ENCODE measurements around the gene CNTNAP2.

CNTNAP2 gene

DNA sequence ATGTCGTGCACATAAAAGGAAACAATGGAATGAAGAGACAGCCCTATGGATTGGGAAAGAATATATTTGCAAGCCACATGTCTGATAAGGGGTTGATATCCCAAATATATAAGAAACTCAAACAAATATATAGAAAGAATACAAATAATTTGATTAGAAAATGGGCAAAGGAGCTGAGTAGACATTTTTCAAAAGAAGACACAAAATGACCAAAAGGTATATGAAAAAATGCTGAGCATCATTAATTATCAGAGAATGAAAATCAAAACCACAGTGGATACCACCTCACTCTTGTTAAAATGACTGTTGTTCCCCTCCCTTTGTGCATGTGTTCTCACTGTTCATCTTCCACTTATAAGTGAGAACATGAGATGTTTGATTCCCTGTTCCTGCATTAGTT, 175.3 kb downstream of the CNTNAP2 start:
- no peak for DNase-seq (ENCODE audit: low spot score)

DNA sequence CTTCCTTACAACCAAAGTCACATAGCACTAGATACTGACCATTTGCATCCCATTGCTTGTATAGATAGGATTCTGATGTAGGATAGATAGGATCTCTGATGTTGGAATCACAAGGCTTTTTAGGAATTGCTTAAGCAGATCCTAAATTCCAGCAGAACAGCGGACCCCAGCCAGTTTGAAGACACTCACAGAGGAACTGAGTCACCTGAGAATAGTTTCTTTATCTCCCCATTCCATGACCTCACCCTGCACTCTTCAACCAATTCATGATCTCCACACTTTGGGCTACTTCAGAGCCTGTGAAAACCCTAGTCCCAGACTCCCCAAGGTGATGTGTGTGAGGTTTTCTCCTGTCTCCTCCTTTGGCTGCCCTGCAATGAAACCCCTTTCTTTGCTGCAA, 179.4 kb downstream of the CNTNAP2 start:
- no peak for DNase-seq (ENCODE audit: low spot score)

DNA sequence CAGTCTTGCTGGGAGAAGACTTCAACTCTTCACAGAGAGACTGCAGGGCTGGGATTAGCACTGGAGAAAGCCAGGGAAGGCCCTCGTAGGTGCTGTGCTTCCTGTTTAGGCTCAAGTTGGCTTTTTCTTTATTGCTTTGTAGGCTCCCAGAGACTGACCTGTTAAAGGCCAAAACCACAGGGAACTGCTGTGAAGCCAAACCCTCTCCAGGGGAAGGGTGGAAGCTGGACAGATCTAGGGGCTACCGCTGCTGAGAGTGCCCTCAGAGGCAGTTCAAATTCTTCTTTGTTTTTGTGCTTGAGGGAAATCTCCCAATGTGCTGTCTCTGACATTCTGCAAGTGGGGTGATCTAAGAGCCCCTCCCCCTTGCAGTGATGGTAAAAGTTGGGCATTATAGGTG, 198.4 kb downstream of the CNTNAP2 start:
- DNase-seq (ENCODE audit: low spot score): no peak

DNA sequence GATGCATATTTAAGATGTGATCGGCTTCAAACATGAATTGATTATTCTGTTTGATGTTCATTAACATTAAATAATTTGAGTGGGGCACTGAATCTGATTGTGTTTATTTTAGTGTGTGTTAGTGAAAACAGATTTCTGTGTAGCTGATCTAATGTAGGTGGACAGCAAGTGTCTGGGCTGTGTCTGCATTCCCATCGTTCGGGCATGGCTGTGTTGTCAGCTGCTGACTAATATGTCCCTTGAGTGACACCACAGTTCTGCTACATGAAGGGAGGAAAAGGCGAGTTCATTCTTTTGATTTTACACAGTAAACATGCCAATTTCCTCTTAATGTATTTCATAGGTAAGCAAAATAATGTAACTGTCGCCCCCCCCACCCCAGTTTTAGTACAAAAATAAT, 203.0 kb downstream of the CNTNAP2 start:
- DNase-seq (ENCODE audit: low spot score): no peak

DNA sequence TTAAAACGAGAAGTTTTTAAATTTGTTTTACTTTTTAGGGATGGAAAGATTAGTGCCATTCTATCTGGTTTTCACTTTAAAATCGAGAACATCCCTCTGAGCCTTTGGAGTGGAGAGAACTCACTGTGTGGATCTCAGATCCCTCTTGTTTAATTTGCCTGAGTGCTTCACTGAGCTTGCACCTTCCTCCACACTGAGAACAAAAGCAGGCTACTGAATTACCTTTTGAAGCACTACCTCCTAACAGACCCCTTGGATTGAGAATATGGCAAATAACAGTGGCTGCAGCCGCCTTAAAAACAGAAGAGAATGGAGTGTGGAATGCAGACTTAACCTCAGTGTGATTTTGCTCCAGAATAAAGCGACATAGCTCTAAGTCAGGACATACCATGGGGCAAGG, 204.7 kb downstream of the CNTNAP2 start:
- no peak for DNase-seq (ENCODE audit: low spot score)

DNA sequence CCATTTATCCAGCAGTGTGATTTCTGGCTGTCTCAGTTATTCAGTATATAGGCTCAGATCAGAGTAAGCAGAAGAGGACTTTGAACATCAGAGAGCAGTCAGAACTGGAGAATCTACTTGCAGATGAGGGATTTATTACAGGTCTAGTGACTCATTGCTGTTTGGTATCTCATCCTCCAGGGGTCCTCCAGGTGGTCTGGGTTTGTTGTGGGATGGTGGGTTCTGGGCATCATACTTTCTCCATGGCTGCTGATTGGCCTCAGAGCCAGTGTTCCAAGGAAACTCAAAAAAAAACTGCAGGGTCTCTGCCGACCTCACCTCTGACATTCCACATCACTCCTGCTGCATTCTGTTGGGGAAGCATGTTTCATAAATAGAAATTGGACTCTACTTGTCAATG, 214.8 kb downstream of the CNTNAP2 start:
- no peak for DNase-seq (ENCODE audit: low spot score)

DNA sequence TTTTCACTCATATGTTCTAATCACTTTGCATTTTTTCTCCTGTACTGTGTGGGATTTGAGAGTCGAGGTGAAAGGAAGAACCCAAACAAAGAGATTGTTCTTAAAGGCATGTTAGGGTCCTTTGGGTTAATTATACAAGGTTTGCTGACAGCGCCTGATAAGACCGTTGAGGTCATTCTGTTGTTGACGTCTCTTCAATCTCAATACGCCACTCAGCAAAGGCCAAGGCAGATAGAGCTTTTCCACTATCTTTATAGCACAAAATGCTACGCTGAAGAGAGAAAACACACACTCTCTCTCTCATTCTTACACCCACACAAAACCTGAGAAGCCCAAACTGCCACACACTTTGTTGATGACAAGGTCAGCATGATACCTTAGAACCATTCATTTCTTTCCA, 228.7 kb downstream of the CNTNAP2 start:
- DNase-seq (ENCODE audit: low spot score): no peak

DNA sequence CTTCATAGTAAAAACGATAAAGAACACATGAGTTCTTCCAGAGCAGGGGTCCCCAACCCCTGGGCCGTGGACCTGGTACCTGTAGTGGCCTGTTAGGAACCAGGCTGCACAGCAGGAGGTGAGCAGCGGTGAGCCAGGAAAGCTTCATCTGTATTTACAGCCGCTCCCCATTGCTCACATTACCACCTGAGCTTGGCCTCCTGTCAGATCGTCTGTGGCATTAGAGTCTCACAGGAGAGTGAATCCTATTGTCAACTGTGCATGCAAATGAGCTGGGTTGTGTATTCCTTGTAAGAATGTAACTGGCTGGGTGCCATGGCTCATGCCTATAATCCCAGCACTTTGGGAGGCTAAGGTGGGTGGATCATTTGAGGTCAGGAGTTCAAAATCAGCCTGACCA, 229.5 kb downstream of the CNTNAP2 start:
- no peak for DNase-seq (ENCODE audit: low spot score)

DNA sequence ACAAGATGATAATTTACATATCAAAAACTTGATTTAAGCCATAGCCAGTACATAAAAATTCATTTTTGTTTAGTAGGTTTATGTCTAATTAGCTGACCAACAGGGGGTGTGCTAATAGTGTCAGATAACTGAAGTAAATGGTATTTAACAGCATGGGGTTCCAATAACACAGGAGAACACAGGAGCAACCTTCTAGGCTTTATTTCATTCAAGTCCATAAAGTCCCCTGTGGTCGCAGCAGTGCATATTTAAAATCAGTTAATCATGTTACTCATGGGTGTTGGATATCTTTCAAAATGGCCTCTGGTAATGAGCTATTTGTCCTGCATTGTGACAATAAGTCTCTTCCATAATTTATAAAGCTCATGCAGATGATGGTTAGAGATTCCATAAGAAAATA, 238.6 kb downstream of the CNTNAP2 start:
- no peak for DNase-seq (ENCODE audit: low spot score)

DNA sequence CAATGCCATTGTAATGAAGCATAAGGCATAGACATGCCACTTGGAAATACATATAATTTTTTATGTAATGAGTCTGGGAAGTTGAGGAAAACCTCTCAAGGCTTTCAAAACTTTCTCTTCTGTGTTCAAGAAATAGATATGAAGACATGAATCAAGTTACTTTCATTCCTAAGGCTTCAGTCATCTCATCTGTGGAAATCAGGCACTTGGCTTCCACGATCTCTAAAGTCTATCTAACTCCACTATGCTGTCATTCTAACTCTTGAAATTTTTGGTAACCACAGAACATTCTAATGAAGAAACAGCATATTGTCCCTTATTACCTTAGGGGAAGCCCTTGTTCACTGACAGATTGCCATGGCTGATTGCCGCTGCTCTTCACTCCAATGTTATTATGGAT, 242.6 kb downstream of the CNTNAP2 start:
- no peak for DNase-seq (ENCODE audit: low spot score)

DNA sequence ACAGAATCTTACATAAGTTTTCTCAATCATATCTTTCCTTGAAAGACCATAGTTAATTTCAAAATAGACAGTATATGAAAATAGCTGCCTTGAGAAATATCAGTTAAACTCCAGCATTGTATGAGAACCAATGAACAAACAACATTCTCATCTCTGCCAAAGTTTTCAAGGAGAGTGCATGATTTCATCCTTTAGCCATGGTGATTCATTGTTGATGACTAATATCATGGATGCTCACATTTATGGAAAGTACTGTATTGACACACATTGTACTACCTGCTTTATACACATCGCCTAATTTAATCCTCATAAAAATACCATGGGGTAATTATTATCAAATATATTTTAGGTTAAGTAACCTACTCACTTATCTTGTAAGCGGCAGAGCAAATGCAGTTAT, 250.3 kb downstream of the CNTNAP2 start:
- DNase-seq (ENCODE audit: low spot score): no peak

DNA sequence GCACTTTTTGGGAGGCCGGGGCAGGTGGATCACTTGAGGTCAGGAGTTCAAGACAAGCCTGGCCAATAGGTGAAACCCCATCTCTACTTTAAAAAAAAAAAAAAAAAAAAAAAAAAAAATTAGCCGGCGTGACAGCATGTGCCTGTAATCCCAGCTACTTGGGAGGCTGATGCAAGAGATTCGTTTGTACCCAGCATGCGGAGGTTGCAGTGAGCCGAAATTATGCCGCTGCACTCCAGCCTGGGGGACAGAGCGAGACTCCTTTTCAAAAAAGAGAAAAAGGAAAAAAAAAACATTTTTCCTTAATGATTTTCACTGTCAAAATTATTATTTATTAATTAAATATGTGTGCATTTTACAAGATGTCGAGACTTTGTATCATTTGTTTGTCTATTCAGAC, 253.6 kb downstream of the CNTNAP2 start:
- DNase-seq (ENCODE audit: low spot score): no peak

DNA sequence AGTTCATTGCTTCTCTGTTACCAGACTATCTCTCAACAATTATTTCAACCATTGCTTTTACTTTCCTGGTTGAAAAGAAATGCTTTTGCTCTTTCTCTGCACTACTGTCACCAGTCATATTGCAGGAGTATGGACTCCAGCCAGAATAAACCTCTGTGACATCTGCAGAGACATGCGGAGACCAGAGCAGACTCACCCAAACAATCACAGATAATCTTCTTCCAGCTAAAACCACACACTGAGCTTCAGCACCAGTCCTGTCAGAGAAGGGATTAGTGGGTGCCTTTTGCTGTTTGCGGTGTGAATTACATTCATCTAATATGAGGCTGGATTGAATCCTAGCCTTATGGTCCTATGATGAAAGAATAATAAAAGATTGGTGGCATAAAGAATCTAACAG, 258.6 kb downstream of the CNTNAP2 start:
- DNase-seq (ENCODE audit: low spot score): no peak

DNA sequence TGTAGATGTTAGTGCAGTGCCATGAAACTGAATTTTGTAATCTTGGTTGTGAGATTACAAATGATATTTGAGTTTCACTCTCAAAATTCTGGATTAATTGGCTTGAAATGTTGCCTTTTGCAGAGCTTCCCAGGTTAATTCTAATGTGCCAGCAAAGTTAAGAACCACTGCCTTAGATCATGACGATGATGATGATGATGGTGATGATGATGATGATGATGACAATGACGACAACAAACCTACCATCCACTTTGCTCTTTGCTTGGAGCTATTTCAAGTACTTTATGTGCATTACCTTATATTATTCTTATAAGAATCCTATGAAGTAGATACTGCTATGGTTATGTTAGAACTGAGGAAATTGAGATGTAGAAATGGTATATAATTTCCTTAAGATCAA, 261.6 kb downstream of the CNTNAP2 start:
- DNase-seq (ENCODE audit: low spot score): no peak

DNA sequence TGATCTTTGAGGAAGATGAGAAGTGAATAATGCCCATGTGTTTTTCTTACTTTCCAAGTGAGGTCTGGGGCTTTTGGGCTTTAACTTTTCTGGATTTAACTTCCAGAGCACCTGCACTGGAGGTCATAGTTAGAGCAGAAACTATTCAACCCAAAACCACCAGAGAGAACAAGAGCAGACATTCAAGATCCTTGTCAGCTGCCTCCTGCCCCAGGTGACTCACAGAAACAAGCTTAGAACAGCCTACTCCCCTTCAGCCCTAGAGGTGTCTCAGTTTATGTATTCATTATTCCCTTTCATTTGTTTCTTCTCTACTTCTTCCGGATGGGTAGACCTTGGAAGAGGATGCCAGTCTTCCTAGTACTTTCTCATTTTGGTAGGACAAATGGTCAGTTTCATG, 270.5 kb downstream of the CNTNAP2 start:
- no peak for DNase-seq (ENCODE audit: low spot score)

DNA sequence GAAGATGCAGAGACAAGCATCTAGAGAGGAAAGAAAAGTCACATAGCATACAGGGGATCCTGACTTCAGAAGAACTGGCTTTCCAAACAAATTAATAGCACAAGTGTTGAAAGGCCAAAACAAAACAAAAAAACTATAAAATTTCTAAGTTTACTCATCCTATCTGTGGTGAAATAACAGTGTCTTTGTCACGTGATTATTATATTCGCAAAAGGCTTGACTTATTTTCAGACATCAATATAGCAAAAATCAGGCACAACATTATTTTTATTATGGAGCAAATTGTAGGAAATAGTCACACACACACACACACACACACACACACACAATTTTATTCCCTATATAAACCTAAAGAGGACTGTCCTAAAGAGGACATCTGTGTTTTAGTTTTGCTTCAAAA, 272.3 kb downstream of the CNTNAP2 start:
- no peak for DNase-seq (ENCODE audit: low spot score)

DNA sequence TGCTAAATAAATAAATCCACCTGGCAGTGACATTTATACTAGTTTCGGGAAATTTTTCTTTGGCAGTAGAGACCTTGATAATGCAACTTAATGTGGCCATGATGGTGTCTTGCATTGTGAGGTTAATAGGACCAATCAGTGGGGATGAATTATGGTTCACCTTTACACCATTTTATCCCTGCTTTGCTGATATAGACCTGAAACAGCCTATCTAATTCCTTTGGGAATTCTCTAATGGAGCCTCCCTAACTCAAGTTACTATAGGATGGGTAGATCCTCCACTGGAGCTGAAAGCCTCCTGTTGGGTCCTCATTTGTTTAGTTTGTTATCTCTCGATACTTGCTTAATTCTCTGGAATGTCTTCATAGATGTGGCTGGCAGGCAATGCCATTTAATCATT, 276.7 kb downstream of the CNTNAP2 start:
- DNase-seq (ENCODE audit: low spot score): no peak

DNA sequence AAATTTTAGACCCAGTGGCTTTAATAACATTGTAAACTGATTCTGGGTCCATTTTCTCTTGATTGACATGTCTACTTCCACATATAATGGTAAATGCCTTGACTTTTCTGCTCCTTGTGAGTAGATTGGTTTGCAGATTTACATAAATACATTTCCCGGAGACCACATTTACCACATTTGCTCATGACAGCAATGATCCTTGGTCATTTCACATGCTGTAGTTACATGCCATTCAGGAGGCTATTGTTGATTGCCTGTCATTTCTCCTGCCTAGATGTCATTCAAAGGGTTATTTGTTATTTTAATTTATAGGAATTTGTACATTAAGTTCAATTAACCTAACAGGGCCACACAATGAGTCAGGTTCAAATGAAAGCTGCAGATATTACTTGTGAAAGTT, 280.5 kb downstream of the CNTNAP2 start:
- DNase-seq (ENCODE audit: low spot score): no peak

DNA sequence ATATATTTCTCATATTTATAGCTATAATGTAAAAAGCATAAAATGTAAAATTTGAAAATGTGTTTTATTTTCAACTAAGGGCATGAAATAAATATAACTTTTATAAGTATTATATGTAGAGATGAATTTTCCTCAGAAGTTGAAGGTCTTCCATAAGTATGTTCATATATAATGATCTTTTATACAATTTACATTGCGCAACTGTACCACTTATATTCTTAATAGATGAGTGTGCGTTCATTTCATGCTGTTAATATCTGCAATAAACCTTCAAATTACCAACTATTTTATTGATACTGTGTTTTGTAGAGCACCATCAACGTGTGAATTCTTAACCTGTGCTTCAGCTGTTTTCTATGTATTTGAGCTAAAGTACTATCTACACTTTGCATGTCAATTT, 285.3 kb downstream of the CNTNAP2 start:
- no peak for DNase-seq (ENCODE audit: low spot score)

DNA sequence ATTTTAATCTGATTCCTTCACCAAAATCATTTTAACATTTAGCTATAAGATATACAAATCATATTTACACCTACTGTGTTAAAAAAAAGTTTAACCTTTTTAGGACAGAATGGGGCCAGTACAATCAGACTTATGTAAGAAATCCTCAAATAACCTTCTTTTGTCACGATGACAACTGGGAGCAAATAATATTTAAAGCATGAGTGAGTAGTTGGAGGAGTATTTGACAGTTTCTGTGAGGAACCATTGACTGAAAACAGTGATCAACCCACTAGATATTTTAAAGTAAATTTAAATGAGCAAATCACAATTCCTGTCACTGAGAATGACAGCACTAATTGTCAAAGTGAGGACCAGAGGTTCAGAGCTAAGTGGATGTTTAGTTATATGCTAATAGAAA, 289.1 kb downstream of the CNTNAP2 start:
- DNase-seq (ENCODE audit: low spot score): no peak

DNA sequence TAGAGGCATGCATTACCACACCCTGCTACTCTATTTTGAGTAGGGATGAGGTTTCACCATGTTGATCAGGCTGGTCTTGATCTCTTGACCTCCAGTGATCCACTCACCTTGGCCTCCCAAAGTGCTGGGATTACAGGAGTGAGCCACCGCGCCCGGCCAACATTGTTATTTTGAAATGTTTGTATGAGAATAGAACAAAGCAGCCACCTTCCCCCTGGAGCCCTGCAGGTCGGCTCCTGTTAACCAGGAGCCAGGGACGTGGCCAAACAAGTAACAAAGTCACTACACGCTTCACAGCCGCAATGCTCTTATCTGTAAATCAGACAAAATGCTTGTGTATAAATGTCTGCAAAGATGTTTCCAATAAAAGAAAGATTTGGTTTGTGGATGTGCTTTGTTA, 295.4 kb downstream of the CNTNAP2 start:
- DNase-seq (ENCODE audit: low spot score): no peak

DNA sequence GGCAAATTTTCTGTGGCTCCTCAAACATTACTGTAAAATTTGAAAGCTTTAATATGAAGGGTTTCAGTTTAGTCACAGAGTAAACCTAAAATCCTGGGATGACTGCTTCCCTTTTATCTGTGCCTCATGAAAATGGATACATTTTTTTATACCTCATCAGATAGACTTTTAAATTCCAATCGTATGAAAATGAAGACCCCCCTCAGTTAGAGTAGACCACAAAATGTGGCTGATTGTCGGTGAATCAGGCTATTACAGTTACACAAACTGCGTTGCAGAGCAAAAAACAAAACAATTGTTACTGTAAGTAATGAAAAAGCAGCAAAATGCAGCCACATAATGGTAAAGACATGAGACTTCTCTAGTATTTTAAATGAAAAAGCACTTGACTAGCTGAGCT, 296.2 kb downstream of the CNTNAP2 start:
- no peak for DNase-seq (ENCODE audit: low spot score)

DNA sequence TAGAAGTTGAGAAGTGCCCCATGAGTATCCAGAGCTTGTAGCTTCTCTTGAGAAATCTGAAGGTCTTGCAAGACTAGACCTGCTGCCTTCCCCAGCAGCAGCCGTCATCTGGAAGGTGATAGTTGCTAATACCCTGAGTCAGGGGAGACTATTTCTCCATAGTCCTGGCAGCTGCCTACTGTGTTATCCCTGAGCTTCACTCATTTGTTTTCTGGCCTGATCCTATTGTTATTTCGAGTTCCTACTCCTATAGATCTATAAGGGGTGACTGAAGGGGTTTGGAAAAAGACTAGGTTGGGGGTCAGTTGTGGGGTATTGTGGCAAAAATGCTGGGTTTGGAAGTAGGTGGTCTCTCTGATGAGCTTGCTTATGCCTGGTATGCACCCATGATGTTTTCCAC, 297.8 kb downstream of the CNTNAP2 start:
- no peak for DNase-seq (ENCODE audit: low spot score)

DNA sequence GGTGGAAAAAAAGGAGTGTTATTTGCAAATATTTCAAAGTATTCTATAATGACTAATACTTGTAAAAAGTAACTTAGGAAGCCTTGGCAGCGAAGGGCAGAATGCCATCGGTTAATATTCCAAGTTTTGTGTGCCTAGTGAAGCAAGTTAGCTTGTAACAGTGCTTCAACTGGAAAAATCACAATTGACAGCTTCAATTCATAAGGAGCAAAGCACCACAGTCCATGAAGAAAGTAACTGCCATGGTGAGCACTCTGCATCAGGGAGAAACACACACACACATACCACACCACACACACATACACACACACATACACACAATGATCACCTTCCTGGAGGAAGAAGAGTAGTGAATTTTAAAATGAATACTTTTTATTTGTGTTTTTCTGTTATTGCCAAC, 298.3 kb downstream of the CNTNAP2 start:
- no peak for DNase-seq (ENCODE audit: low spot score)

DNA sequence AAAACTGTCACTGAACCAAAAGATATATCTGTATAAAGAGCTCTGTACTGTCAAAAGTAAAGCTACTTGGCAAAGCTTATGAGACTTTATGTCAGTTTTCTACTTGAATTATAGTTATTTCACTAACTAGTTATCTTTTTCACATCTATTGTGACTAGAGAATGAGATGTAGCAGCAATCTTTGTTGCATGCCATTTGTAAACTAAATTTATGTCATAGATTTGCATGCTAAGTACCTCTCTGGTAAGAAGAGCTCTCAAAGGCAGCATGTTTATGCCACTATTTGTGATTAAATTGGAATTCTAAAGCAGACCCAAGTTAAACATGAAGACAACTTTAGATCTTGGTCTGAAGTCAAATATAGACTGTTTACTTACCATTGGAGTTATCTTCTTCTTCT, 300.6 kb downstream of the CNTNAP2 start:
- no peak for DNase-seq (ENCODE audit: low spot score)

DNA sequence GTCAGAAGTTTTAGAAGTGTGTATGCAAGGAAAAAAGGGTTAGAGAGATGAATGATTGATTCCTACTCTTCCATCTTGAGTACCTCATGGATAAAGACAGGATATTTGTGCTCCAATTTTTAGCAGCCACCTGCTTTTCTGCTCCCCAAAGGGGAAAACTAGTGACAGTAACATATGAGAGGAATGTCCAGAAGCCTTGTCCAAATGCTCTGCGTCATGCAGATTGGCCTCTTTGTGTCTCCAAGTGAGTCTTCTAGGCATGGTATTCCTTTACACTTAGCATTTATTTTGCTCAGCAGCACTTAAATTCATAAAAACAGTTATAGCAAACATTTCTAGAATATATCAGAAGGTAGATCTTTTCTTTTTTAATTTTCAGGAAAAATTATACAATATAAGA, 306.8 kb downstream of the CNTNAP2 start:
- DNase-seq (ENCODE audit: low spot score): no peak
